Germinal center (tissue), 1 donor: ENCODE data around the gene CA10.

Source experiments
- DNase-seq: peaks from one replicate; pipeline ENCODE4 v3.0.0; 2012; ENCODE audit warnings: mixed read lengths, low spot score

CA10 gene

DNA sequence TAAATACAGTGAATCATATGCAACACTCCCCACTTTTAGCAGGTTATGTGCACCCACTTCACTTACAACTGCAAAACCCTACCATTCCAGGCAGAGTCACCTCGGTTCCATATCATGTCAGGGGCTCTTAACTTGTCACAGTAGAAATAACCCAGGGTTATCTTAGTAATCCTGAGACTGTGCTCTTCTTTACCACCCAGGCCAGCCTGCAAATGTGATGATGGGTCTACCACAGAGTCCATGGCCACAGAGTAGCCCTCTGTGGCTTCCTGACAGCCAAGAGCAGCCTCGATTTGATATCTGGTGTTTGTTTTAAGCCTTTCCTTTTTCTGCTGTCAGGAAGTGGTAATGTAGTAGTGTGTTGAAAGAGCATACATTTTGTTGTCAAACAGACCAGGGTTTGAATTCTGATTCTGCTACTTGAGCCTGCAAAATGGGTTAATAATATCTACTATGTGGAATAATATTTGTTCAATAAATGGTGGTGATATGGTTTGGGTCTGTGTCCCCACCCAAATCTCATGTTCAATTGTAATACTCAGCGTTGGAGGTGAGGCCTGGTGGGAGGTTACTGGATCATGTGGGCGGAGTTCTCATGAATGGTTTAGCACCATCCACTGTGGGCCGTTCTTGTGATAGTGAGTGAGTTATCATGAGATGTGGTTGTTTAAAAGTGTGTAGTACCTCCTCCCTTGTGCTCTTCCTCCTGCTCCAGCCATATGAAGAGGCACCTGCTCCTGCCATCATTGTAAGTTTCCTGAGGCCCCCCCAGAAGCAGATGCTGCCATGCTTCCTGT, 481.6 kb downstream of the CA10 start:
- no peak for DNase-seq

DNA sequence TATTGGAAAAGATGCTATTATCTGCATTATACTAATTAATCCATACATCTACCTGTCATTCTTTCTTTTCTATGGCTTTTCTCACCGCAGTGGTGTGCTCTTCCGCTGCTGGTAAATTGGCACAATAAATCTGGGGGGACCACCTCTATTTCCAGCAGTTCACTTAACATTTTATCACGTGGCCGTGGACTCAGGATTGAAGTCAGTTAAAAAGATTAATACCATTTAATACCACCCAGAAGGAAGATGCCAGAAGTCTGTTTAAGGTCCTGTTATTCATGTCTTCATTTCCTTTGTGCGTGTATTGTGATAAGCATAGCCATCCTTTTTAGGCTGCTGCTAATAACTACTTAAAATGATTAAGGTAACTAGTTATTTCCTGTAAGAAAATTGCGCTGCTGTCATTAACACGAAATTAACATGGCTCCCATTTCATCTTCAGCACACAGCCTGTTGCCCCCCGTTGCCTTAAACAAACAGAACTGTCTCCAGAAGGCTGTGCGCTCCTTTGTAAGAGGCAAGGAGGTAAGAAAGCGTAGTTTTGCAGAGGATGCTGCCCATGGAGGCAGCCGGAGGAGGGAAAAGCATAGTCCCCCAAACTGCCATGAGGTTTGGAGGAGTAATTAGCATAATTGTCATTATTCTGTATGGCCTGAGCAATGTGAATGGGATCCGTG, 483.8 kb downstream of the CA10 start:
- no peak for DNase-seq

DNA sequence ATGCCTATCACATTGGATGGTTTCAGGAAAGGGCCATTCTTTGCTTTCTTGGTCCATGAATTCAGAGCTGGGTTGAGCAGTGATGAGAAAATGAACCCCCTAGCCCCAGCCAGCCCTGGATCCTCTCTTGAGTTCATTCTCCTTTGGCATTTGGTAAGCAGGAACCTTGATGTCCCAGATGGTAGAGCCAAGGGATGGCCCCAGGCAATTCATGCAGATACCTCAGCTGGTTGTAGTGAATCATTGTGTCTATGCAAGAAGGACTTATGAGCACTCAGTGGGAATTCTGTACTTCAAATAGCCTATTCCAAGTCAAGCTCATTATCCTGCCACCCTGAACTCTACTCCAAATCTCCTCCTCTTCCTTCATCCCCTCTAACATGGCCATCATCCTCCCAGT, 485.4 kb downstream of the CA10 start:
- DNase-seq, result no peak

DNA sequence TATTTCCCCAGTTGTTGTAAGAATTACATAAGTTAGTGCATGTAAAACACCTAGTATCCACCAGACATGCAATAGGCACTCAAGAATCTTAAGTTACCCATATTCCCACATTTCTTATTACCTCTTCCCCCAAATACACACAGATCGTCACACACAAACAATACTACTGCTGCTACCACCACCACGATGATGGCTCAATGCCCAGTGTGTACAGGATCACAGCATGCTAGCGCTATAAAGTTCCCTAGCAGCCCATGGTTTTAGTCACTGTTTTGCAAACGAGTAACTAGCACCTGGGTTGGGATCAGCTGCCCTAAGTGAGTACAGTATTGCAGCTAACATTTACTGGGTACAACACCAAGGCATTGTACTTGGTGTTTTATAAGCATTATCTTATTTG, 486.4 kb downstream of the CA10 start:
- DNase-seq, result no peak

DNA sequence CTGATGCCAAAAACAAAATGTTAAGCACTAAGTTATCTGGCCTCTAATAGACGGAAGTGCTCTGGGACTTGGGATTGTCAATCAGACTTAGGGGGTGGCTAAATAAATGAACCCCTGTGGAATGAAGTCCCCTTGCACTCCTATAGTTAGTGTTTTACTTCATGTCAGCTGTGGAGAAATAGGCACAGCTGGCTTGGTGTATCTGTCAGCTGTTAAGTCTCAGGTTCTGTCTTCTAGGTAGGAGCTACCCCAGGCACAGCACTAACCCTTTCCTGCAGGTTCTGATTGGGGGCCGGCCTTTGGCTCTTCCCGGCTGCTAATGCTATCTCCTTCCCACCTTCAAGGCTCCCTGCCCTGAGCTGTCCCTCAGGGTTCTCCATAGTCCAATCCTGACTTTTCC, 487.6 kb downstream of the CA10 start:
- no peak for DNase-seq

DNA sequence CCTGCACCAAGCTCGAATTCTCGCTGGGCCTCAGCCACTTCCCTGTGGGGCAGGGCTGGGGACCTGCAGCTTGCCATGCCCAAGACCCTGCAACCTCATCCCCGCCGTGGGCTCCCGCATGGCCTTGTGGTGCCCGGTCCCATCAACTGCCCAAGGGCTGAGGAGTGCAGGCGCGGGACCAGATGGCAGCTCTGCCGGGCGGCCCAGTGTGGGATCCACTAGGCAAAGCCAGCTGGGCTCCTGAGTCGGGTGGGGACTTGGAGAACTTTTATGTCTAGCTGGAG, 489.6 kb downstream of the CA10 start:
- DNase-seq, result no peak

DNA sequence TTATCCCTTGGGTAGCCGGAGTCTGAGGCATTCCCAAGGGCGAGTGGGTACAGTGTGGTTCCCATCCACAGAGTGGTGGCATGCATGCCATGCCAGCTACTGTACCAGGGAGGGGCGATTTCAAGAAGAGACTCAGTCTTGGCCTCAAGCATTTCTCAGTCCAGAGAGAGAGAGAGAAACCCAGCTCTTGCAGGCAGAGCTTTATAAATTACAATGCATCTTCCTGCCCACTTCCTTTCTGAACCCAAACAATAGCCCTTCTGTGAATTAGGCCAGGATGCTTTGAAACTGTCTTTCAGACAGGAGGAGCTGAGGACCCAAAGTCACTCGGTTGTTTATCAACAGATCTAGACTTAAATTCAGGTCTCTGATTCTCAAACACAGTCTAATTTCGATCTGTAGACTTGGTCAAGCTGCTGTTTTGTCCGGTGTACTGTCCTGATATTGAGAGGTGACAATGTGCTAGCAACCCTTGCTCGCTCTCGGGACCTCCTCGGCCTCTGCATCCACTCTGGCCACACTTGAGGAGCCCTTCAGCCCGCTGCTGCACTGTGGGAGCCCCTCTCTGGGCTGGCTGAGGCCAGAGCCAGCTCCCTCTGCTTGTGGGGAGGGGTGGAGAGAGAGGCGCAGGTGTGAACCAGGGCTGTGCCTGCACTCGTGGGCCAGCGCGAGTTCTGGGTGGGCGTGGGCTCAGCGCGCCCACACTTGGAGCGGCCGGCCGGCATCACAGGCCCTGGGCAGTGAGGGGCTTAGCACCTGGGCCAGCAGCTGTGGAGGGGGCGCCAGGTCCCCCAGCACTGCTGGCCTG, 490.2 kb downstream of the CA10 start:
- no peak for DNase-seq

DNA sequence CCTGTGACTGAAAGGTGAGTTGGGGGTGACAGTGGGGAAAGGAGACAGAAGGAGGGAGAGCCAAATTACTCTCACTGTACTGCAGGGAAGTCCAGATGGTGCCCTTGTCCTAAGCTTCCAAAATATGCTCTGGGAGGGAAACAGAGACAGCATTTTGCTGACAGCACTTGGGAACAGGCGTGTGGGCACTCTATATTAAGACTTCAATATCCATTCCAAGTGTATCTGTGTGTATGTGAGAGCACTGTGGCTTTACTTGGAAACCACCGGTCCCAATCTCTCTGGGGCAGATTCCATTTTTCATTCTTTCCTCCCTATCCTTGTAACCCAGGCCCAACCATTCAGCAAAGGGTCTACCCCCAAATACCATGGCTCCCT, 490.8 kb downstream of the CA10 start:
- DNase-seq, result no peak

DNA sequence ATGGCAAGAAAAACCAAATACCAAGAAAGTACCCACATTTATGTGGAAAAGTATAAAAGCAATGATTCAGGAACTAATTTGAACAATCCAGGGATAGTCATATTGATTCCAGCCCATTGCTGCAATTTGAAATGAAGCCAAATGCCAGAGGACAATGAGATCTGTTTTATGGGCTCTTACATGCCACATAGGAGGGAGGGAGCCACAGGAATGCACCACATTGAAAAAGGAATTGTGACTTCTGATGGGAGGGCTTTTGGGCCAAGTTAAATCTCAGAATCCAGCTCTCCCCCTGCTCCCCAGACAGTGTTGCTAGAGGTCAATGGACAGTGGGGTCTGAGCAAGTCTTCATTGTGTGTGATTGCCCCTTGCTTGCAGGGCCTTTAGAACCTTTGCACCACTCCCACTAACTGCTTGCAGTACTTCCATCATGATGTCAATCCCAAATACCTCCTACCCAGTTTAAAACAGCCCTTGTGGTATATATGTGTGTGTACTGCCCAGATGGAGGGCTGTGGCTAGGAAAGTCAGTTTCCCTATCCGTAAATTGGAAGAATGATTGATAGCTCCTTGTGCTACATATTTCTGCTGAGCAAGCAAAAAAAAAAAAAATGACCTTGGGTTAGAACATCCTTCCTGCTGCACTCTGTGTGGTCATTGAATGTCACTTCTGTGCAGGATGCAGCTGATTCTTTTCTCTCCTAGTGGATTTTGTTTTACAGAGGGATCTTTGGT, 491.4 kb downstream of the CA10 start:
- no peak for DNase-seq

DNA sequence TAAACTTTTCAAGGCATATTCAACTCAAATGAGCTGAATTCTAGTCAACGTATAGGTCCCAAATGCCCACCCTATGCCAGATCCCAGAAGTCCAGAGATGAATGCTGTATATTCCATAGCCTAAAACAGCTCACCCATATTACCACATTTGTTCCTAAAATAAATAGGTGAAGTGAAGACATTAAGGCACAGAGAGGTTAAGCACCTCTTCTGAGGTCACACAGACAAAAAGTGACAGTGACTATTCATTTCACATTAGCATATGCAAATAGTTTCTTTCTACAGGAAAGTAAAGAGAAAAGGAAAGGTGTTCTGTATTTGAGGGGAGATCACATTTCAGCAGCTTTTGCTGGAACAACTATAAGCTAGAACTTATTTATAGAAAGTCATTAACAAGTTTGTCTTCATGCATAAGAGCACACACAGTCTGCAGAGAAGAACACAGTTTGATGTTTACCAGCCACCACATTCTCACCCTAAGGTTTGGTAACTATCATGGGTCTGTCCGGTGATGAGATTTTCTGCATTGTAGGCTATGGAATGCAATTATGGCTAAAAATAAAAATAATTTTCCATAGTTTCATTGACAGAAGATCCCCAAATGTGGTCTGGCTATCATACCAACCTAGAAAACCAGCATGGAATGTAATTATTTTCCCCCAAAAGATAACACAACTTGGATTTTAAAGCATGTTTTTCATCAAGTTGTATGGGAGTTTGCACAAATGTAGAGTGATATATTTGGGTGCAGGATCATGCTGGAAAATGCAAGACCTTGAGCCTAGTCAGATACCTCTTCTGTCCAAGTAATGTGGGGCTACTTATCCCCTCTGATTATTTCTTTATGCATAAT, 496.1 kb downstream of the CA10 start:
- no peak for DNase-seq

DNA sequence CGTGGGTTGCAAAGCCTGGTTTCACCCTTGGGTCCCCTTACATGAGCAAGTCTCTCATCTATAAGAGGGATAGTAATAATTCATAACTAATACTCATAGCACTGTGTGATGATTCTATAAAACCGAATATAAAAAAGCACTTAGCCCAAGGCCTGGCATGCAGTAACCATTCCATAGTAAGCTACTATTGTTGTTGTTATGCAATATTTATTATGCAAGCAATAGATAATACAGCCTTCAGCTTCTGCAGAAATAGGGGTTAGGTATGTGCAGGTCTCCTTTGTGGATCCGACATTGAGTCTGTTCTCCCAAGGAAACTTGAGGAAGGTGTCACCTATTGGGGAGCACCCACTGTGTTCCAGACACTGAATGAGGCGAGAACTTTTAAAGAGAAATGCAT, 497.1 kb downstream of the CA10 start:
- no peak for DNase-seq

DNA sequence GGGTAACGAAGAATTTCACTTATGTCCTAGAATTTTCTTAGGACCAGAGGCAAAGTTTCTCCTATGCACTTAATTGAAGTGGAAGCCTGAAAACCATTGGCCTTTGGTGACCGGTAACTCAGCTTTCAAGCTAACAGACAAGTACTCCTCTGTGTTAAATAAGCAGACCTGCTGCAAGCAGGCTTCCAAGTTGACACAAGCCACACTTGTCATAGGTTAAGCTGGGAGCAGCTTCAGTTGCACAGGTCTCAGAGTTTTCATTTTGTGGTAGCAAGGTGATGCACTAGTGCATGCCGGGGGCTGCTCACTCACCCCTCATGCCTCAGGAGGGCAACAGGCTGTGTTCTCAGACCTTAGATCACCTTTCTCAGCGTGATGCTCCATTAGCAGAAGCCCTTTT, 498.2 kb downstream of the CA10 start:
- no peak for DNase-seq

DNA sequence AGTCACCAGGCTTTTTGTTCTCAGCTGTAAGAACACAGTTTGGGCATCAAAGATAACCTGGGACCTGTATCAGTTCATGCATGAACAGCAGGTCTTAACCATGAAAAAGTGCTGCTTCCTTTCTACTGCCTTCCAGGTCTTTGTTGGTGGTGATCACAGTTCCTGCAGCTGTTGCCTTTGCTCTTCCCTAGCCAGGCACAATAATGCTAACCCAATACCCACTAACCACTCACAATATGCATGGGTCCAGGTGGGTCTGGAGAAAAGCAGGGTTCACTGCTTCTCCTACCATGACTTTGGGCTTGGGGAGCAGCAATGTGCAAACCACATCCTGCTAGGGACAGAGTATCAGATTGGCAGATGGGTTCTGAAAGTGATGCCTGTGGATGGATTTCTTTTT, 501.3 kb downstream of the CA10 start:
- DNase-seq, result no peak

DNA sequence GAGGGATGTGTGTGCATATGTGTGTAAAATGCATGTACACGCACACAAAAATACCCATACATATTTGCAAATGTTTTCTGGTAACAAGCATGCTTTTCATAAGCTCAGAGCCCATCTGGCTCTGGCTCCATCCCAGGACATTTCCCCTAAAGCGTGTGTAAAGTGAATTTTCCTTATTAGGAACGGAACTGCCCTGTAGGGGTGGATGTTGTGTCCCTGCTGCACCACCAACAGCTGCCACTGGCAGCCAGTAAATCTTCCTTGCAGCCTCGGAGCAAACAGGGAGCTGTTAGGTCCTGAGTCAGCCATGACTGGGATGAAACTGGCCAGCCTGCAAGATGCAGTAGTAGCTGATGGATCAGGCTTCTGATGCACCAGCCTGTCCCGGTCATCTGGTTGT, 504.6 kb downstream of the CA10 start:
- no peak for DNase-seq

DNA sequence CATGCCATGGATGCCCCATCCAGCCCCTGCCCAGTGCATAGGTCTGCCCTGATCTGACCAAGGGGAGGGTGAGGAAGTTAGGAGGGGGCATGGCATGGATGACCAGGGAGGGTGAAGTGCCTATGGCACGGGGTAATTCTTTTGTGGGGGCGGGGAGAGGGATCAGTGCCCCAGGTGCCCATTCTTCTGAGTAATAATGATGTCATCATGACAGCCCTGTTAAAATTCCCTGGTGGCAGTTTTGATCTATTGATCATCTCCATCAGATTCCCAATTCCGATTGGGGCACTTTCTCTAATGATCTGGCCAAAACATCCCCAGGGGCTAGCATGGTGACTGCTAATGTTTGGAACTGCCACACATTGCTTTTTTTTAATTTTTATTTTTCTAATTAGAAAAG, 506.0 kb downstream of the CA10 start:
- DNase-seq, result no peak

DNA sequence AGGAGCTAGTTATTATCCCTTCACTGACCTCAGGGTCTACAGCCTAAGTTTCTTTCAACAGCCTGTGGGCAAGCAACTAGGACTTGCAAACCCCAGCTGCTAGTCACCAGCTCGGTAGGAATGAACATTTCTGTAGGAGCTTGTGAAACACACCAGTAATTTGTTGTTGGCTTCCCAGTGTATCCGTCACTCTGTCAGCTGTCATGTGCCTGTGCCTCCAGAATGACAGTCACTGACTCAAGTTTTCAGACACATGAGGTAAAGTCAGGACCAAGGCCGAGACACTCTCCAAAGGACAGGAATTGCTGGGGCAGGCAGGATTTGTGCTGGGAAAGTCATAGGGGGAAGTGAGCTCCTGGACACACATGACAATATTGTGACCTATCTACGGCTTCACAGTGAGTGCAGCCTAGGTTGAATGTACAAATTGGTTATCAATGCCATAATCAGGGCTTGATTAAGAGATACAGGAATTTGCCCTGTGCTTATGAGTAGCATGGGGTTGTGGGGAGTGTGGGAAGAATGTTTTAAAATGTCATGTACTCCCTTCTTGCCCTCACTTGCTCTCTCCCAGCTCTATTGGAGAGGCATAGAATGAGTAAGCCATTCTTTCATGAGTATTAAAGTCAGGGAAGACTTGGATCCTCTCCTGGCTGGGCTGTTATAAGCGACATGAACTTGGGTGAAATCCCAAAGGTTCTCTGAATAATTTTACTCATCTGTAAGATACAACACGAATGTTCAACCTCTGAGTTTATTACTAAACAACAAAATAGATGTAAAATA, 506.8 kb downstream of the CA10 start:
- no peak for DNase-seq

DNA sequence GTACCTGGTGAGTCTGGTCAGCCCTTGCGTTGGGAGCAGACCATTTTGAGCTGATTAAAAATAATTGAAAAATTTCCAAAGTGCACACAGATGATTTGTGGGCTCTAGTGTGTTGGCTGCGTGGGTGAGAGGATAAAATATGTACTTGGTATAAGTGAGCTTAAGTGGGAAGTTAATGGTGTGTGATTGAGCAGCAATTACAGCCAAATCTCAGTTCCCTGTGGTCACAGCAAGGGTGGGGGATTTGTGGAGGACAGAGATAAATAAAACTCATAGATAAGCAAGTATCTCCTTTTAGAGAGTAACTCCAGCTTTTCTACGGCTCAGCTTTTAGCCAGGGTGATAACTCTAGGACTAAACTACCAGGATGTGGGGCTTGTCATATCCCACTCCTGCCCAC, 507.7 kb downstream of the CA10 start:
- DNase-seq, result no peak

DNA sequence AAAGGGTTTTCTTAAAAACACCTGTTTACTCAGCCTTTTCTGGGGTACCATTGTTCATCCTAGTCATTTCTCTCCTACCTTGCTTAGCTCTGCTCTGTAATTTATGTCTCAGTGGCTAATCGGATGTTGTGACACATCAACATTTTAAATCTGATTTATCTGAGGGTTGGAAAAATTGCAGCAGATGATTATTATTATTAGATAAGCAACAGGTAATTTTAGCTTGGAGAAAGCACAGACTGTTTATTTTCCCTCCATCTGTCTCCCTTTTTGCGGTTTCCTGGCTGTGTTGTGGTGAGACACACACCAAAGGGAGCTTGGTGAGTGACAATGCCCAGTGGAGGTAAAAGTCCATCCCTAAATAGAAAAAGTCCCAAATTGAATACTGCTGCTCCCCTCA, 508.3 kb downstream of the CA10 start:
- no peak for DNase-seq

DNA sequence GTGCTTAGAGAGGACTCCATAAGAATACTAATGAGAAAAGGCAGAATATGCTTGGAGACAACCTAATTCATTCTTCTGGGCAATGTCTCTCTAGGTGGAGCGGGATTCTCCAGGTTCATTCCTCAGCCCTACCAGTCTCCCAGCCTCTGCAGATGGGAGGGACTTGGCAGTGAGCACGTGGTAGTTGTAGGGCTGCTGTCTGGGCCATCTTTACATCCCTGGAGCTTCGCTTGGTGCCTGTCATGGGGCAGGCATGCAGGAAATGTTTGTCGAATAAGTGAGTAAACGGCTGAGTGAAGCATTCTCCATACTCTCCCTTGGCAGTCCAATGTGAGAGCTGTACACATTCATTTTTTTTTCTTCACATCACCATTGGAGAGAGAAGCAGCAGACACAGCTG, 510.7 kb downstream of the CA10 start:
- DNase-seq, result no peak

DNA sequence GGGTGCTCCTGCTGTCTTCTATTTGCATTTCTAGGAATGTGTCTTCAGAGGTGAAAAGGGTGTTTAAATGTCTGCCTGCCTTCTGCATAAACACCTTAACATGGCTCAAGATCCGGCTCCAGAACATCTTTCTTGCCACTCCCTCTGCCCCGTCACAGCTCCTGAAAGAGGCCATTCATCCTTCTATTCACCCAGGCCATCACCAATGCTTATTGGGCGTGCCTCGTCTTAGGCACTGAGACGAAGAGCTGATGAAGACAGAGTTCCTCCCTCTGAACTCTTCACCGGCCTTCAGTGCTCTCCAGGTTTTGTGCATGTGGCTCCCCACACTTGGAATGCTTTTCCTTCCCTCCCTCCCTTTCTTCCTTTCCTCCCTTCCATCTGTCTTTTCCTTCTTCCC, 511.4 kb downstream of the CA10 start:
- DNase-seq, result no peak

DNA sequence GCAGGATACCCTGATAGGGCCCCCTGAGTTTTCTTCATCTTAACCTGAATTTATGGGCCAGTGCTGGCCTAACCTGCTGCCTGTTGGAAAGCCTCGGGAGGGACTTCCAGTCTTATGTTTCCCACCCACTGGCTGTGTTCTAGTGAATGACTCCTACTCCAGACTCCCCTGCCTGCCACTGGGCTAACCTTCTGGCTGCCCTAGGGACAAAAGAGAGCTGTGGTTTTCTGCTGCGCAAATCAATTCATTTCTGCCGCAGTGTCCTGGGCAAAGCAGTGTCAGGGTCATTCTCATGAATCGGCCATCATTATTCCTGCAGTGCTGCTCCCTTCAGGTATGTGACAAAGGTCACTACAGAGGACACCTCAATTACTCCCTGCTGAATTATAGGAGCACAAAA, 512.0 kb downstream of the CA10 start:
- DNase-seq, result no peak
